ENCODE data around the gene LDB2.

Gene LDB2

GRCh38 chr4:16461362-16461761, 437.1 kb downstream of the LDB2 start:
- Histone ChIP-seq H3K9ac (ENCODE audit: low read length) (no peak overlapping the region), H3K4me2 (ENCODE audit: low read depth, low read length) (no peak overlapping the region), H3K27ac (ENCODE audit: low read length) (no peak overlapping the region), H3K4me3 (ENCODE audit: low read length) (no peak overlapping the region), H3F3A (ENCODE audit: insufficient read depth, low read length) (no peaks in the 10 kb centered on the region), H3K9me2 (replicated peaks; ENCODE audit: insufficient read depth, low read length) (no peaks in the 10 kb centered on the region), H3K9me3 (replicated peaks; ENCODE audit: insufficient read depth, low read length) (no peaks in the 10 kb centered on the region), H3K79me2 (ENCODE audit: low read length) (no peaks in the 10 kb centered on the region), H3K27me3 (replicated peaks; ENCODE audit: insufficient read depth, low read length) (no peaks in the 10 kb centered on the region), H3K36me3 (replicated peaks; ENCODE audit: insufficient read depth, low read length) (no peaks in the 10 kb centered on the region), H4K20me1 (ENCODE audit: insufficient read depth, low read length) (no peaks in the 10 kb centered on the region), H3K4me1 (ENCODE audit: low read length) (no peaks in the 10 kb centered on the region), H2AFZ (ENCODE audit: low read length) (no peak overlapping the region)
- no peak for TF ChIP-seq CTCF (IDR thresholded peaks at IDR 0.05; ENCODE audit: low read length)
- no peak for DNase-seq

GRCh38 chr4:16457944-16458343, 440.5 kb downstream of the LDB2 start:
- no peak overlapping the region for H3K4me2 ChIP-seq (ENCODE audit: low read depth, low read length)
- no peaks in the 10 kb centered on the region for H3K36me3 ChIP-seq (replicated peaks; ENCODE audit: insufficient read depth, low read length)
- no peak overlapping the region for H3K4me3 ChIP-seq (ENCODE audit: low read length)
- H4K20me1 ChIP-seq (ENCODE audit: insufficient read depth, low read length) = no peaks in the 10 kb centered on the region
- no peak overlapping the region for H3K27ac ChIP-seq (ENCODE audit: low read length)
- no peak overlapping the region for H3K9ac ChIP-seq (ENCODE audit: low read length)
- no peaks in the 10 kb centered on the region for H3K27me3 ChIP-seq (replicated peaks; ENCODE audit: insufficient read depth, low read length)
- DNase-seq = no peak
- H3K79me2 ChIP-seq (ENCODE audit: low read length) = no peaks in the 10 kb centered on the region
- H3K9me3 ChIP-seq (replicated peaks; ENCODE audit: insufficient read depth, low read length) = no peaks in the 10 kb centered on the region
- H2AFZ ChIP-seq (ENCODE audit: low read length) = no peak overlapping the region
- H3K9me2 ChIP-seq (replicated peaks; ENCODE audit: insufficient read depth, low read length) = no peaks in the 10 kb centered on the region
- TF ChIP-seq CTCF (IDR thresholded peaks at IDR 0.05; ENCODE audit: low read length) (no peak), EZH2phosphoT487 (IDR thresholded peaks at IDR 0.05; ENCODE audit: low read length) (no peak)
- no peaks in the 10 kb centered on the region for H3F3A ChIP-seq (ENCODE audit: insufficient read depth, low read length)
- H3K4me1 ChIP-seq (ENCODE audit: low read length) = no peaks in the 10 kb centered on the region

All from MM.1S (cell line).